Myocyte (in vitro differentiated cells): ENCODE results near the gene CYP2C19. TPM values are rescaled to one million over a fixed set of nuclear protein-coding genes. Genes with fewer than 3 reads are reported as not detected.
"Not testable (repeated sequence)": the region's sequence is repeated elsewhere in the genome, so short reads cannot be mapped to it uniquely, and the experiment has no call there.

Experiments used
- DNase-seq: peaks from one replicate; pipeline ENCODE4 v3.0.0-alpha.2; 2012; ENCODE audit warnings: low read depth
- total RNA-seq: library from RNA; depleted of rRNA; stranded (reverse); fragments of >200 nt; gene quantifications from 2 replicates; pipeline ENCODE4 v1.2.3, GENCODE V29; 2014

CYP2C19 gene
- total RNA-seq, 1 donor from 2014 or later, result 0.08 TPM

GRCh38 chr10:94878649-94879048 is 116.2 kb downstream of the CYP2C19 start:
- no peak for DNase-seq

GRCh38 chr10:94879214-94879613 is 116.7 kb downstream of the CYP2C19 start:
- no peak for DNase-seq

- DNase-seq, result no peak
These were observed 126.6 kb downstream of the CYP2C19 start for GRCh38 chr10:94889123-94889522.

- DNase-seq, result no peak
These were observed 128.0 kb downstream of the CYP2C19 start for GRCh38 chr10:94890264-94891022.

GRCh38 chr10:94898414-94898813 is 135.9 kb downstream of the CYP2C19 start:
- not testable (repeated sequence) for DNase-seq

- no peak for DNase-seq
These were observed 139.6 kb downstream of the CYP2C19 start for GRCh38 chr10:94902080-94902479.

GRCh38 chr10:94902570-94902969 is 140.1 kb downstream of the CYP2C19 start:
- no peak for DNase-seq

Other genes starting within 250 kb of the CYP2C19 start
- 2.6 and 6.0 TPM in 2 replicates for gene HELLS, start 216.9 kb upstream of the CYP2C19 start, total RNA-seq
- 0.16 TPM in 1 of 2 replicates, not detected in the other for gene CYP2C18, start 79.0 kb upstream of the CYP2C19 start, total RNA-seq
- gene CYP2C9, start 176.0 kb downstream of the CYP2C19 start, total RNA-seq, result not detected in 2 replicates